ENCODE data around the gene FMO2. TPM values are rescaled to one million over a fixed set of nuclear protein-coding genes. Genes with fewer than 3 reads are reported as not detected.

Gene FMO2
- total RNA-seq, 2 donors from 2014 or later: 292 to 375 TPM

DNA sequence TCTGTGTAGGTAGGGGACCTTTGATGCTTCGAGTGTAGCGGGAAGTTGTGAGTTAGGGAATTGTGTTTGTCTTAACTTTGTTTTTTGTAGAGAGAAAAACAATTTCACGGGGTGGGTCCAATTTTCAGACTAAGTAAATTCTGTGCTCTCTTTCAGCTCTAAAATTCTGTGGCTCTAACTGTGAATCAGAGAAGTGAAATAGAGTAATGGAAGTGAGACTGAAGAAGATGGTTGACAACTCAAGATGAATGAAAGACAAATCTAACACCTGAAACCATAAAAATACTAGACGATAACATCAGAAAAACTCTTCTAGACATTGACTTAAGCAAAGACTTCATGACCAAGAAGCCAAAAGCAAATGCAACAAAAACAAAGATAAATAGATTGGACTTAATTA is 58.8 kb downstream of the FMO2 start:
- ATAC-seq (ENCODE audit: insufficient number of reproducible peaks, low FRiP score, low read depth) (no peak), DNase-seq (ENCODE audit: low spot score) (no peak)
- Histone ChIP-seq H3K9me3 (peaks cover 5% of the 10 kb centered on the region), H3K36me3 (no peaks in the 10 kb centered on the region), H3K4me1 (ENCODE audit: control insufficient read depth in 1 of 2, low read depth in 2 of 2) (no peaks in the 10 kb centered on the region), H3K27ac (no peak overlapping the region), H3K4me3 (no peak overlapping the region), H3K27me3 (replicated peaks; ENCODE audit: insufficient read depth) (no peaks in the 10 kb centered on the region)
- TF ChIP-seq, protein P1, sequence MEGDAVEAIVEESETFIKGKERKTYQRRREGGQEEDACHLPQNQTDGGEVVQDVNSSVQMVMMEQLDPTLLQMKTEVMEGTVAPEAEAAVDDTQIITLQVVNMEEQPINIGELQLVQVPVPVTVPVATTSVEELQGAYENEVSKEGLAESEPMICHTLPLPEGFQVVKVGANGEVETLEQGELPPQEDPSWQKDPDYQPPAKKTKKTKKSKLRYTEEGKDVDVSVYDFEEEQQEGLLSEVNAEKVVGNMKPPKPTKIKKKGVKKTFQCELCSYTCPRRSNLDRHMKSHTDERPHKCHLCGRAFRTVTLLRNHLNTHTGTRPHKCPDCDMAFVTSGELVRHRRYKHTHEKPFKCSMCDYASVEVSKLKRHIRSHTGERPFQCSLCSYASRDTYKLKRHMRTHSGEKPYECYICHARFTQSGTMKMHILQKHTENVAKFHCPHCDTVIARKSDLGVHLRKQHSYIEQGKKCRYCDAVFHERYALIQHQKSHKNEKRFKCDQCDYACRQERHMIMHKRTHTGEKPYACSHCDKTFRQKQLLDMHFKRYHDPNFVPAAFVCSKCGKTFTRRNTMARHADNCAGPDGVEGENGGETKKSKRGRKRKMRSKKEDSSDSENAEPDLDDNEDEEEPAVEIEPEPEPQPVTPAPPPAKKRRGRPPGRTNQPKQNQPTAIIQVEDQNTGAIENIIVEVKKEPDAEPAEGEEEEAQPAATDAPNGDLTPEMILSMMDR (IDR thresholded peaks at IDR 0.05): no peak

DNA sequence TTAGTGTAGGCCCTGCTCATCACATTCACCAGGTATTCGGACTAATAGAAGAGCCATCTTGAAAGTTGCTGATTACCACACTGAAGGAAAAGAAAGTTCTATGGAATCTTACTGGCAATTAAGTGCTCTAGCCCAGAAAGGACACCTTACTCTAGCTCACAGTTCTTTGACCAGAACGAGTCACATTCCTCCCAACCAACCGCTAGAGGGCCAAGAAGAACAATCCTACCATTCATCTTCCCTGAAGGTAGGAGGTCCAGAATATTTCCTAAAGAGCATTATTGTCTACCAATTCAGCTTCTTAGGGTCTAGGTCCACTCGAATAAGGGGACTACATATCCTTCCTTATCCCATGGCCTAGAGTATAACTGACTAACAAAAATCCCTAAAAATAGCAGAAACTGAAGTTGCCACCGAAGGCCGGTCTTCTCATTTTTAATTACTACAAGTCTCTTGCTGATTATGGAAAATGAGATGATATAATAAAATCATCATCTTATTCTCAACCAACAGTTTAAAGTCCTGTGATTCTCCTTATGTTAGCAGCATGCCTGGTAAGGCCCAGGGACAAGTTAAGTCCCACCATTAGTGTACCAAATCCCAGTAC is 60.5 kb downstream of the FMO2 start:
- DNase-seq (ENCODE audit: low spot score): no peak
- Histone ChIP-seq H3K27me3 (replicated peaks; ENCODE audit: insufficient read depth) (no peaks in the 10 kb centered on the region), H3K4me1 (ENCODE audit: control insufficient read depth in 1 of 2, low read depth in 2 of 2) (no peaks in the 10 kb centered on the region), H3K27ac (no peak overlapping the region), H3K9me3 (no peaks in the 10 kb centered on the region), H3K36me3 (no peaks in the 10 kb centered on the region), H3K4me3 (no peak overlapping the region)
- TF ChIP-seq, protein P1 (IDR thresholded peaks at IDR 0.05): peak; percentile 63
- ATAC-seq (ENCODE audit: insufficient number of reproducible peaks, low FRiP score, low read depth): peak; percentile 73

DNA sequence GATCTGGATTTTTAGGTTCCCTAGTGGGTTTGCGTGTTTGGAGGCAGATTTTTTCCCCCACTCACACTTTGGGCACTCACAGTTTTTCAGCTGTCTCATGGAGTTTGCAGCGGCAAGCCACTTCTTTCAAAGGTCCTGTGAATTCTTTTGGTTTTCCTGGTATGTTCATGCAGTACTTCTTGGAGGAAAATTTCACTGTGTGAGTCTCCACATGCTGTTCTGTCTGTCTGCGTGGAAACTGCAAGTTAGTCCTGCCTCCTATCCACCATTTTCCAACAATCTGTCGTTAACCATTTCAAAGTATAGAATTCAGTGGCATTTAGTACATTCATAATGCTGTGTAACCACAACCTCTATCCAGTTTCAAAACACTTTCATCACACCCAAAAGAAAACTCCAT is 62.4 kb downstream of the FMO2 start:
- Histone ChIP-seq H3K36me3 (no peaks in the 10 kb centered on the region), H3K4me1 (ENCODE audit: control insufficient read depth in 1 of 2, low read depth in 2 of 2) (peaks cover 0 to 8% of the 10 kb centered on the region in 2 donors), H3K27me3 (replicated peaks; ENCODE audit: insufficient read depth) (no peaks in the 10 kb centered on the region), H3K9me3 (no peaks in the 10 kb centered on the region), H3K4me3 (no peak overlapping the region), H3K27ac (no peak overlapping the region)
- ATAC-seq (ENCODE audit: insufficient number of reproducible peaks, low FRiP score, low read depth): no peak
- DNase-seq (ENCODE audit: low spot score): no peak
- TF ChIP-seq, protein P1 (IDR thresholded peaks at IDR 0.05): no peak

DNA sequence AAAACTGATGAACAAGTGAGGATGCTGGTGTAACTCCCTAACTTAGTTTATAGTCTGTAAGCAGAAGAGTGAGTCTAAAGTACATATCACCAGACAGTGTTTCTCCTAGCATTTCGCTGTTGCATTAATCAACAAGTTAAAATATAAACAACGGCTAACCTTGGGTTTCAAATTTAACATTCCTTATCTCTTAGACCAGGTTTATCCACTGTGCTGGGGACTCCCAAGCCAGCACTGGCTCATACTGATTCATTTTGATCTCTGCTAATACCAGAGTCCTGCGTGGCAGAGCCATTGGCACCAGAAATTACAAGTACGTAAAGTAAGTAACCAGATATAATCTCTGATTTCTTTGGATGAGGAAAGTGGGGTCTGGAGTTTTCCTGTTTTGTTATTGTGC is 63.2 kb downstream of the FMO2 start, which contains the start of gene FMO1:
Gene FMO1, plus strand, starts transcription at position 193 of the 400 bp plus-strand sequence. CDS start 9,594 bp downstream, outside the sequence.
- Histone ChIP-seq H3K27me3 (replicated peaks; ENCODE audit: insufficient read depth) (no peaks in the 10 kb centered on the region), H3K4me3 (no peak within 1 kb of the TSS), H3K27ac (no peak within 1 kb of the TSS), H3K36me3 (no peaks in the 10 kb centered on the region), H3K9me3 (no peaks in the 10 kb centered on the region), H3K4me1 (ENCODE audit: control insufficient read depth in 1 of 2, low read depth in 2 of 2) (peaks cover 0 to 8% of the 10 kb centered on the region in 2 donors)
- no peak for ATAC-seq (ENCODE audit: insufficient number of reproducible peaks, low FRiP score, low read depth)
- DNase-seq (ENCODE audit: low spot score): no peak
- TF ChIP-seq, protein P1 (IDR thresholded peaks at IDR 0.05): no peak

DNA sequence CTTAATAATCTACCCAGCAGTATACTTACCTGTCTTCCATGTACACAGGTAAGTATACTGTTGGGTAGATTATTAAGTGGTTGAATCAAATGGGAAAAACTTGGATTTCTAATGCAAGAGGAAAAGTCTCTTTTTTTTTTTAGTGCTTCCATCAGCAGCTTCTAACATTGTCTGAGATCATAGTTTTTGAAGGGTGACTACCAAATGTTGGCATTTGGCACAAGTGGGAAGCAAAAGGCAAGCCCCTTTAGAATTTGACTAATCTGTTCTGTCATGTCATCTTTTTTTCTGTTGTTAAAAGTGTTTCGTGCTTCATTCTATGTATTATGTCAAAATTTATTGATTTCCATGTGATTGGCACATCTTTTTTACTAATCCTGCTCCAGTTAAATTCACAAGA is 63.7 kb downstream of the FMO2 start:
- TF ChIP-seq, protein P1 (IDR thresholded peaks at IDR 0.05): no peak

More for the DNA sequence above, 63.7 kb downstream of the FMO2 start:
- no peaks in the 10 kb centered on the region for H3K27me3 ChIP-seq (replicated peaks; ENCODE audit: insufficient read depth)
- H3K4me3 ChIP-seq: no peak overlapping the region
- H3K4me1 ChIP-seq (ENCODE audit: control insufficient read depth in 1 of 2, low read depth in 2 of 2): peaks cover 0 to 8% of the 10 kb centered on the region in 2 donors
- ATAC-seq (ENCODE audit: insufficient number of reproducible peaks, low FRiP score, low read depth): no peak
- no peak overlapping the region for H3K27ac ChIP-seq
- DNase-seq (ENCODE audit: low spot score): no peak
- H3K36me3 ChIP-seq: no peaks in the 10 kb centered on the region
- H3K9me3 ChIP-seq: no peaks in the 10 kb centered on the region

All from thoracic aorta (tissue), 2 donors.